KMS-11 (cell line): ENCODE data around the gene AKAP14.
A peak's percentile ranks its signal among the peaks of the same experiment; 100 is the strongest.
"Not testable (repeated sequence)": the region's sequence is repeated elsewhere in the genome, so short reads cannot be mapped to it uniquely, and the experiment has no call there.

Source experiments
- H2AFZ ChIP-seq: fragments of 200-600 bp; sonication (generic); 2 replicates; pipeline ENCODE4 v1.6.1; 2016; ENCODE audit warnings: antibody characterized with exemption, mixed run types, low read depth
- H3K27ac ChIP-seq: fragments of 200-600 bp; sonication (generic); 2 replicates; pipeline ENCODE4 v1.6.1; 2016; ENCODE audit warnings: mild to moderate bottlenecking, mixed run types
- H3K27me3 ChIP-seq: fragments of 200-600 bp; sonication (generic); 2 replicates; pipeline ENCODE4 v1.6.1; 2017; ENCODE audit warnings: mild to moderate bottlenecking, low read depth, mixed run types, moderate library complexity; ENCODE audit not compliant: insufficient read depth
- H3K36me3 ChIP-seq: fragments of 200-600 bp; sonication (generic); 2 replicates; pipeline ENCODE4 v1.6.1; 2017; ENCODE audit warnings: mild to moderate bottlenecking, mixed run types; ENCODE audit not compliant: insufficient read depth
- H3K4me1 ChIP-seq: fragments of 200-600 bp; sonication (generic); 2 replicates; pipeline ENCODE4 v1.6.1; 2016; ENCODE audit warnings: mild to moderate bottlenecking, low read depth, mixed run types; ENCODE audit not compliant: poor library complexity, severe bottlenecking
- H3K4me2 ChIP-seq: fragments of 200-600 bp; sonication (generic); 2 replicates; pipeline ENCODE4 v1.7.0; 2016; ENCODE audit warnings: mild to moderate bottlenecking, mixed run types
- H3K4me3 ChIP-seq: fragments of 200-600 bp; sonication (generic); IDR thresholded peaks from 2 replicates; pipeline ENCODE4 v1.6.1; 2017; ENCODE audit warnings: low read depth, low read length, mixed read lengths; ENCODE audit not compliant: insufficient read depth
- H3K79me2 ChIP-seq: fragments of 200-600 bp; sonication (generic); 2 replicates; pipeline ENCODE4 v1.6.1; 2016; ENCODE audit warnings: low read depth, mixed run types; ENCODE audit not compliant: insufficient read depth
- H3K9ac ChIP-seq: fragments of 200-600 bp; sonication (generic); 2 replicates; pipeline ENCODE4 v1.6.1; 2016; ENCODE audit warnings: mild to moderate bottlenecking, mixed run types
- H4K20me1 ChIP-seq: fragments of 200-600 bp; sonication (generic); 2 replicates; pipeline ENCODE4 v1.6.1; 2016; ENCODE audit warnings: mild to moderate bottlenecking, mixed run types; ENCODE audit not compliant: insufficient read depth
- TF ChIP-seq, protein P1 (sequence below): fragments of 200-600 bp; sonication (generic); conservative IDR thresholded peaks from 2 replicates; pipeline ENCODE4 v1.6.1; 2017; ENCODE audit warnings: low read depth, mild to moderate bottlenecking, antibody characterized with exemption, low read length, moderate library complexity, mixed read lengths

AKAP14 gene

DNA sequence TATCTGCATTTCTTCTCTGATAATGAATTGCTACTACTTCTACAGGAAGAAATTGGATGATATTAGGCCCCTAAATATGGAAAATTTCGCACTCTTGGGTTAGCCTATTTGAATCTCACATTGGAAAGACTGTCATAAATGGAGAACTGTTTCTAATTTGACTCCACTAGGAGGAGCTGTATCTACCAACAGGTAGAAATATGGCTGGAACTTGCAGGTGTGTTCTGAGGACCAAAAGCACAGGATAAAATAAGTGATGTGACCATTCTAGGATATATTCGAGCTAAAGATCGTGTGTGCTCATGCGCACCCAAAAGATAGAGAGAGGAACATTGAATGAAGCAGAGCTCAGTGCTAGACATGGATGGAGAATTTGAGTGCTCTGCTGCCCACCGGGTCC, 52.7 kb downstream of the AKAP14 start:
- no peaks in the 10 kb centered on the region for H3K27me3 ChIP-seq
- no peak overlapping the region for H3K4me2 ChIP-seq
- TF ChIP-seq, protein P1, sequence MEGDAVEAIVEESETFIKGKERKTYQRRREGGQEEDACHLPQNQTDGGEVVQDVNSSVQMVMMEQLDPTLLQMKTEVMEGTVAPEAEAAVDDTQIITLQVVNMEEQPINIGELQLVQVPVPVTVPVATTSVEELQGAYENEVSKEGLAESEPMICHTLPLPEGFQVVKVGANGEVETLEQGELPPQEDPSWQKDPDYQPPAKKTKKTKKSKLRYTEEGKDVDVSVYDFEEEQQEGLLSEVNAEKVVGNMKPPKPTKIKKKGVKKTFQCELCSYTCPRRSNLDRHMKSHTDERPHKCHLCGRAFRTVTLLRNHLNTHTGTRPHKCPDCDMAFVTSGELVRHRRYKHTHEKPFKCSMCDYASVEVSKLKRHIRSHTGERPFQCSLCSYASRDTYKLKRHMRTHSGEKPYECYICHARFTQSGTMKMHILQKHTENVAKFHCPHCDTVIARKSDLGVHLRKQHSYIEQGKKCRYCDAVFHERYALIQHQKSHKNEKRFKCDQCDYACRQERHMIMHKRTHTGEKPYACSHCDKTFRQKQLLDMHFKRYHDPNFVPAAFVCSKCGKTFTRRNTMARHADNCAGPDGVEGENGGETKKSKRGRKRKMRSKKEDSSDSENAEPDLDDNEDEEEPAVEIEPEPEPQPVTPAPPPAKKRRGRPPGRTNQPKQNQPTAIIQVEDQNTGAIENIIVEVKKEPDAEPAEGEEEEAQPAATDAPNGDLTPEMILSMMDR, result peak; percentile 52
- H3K4me3 ChIP-seq, result no peak overlapping the region
- no peak overlapping the region for H3K27ac ChIP-seq
- H4K20me1 ChIP-seq, result no peaks in the 10 kb centered on the region
- no peak overlapping the region for H2AFZ ChIP-seq
- no peaks in the 10 kb centered on the region for H3K36me3 ChIP-seq
- no peak overlapping the region for H3K9ac ChIP-seq
- H3K4me1 ChIP-seq, result no peaks in the 10 kb centered on the region
- H3K79me2 ChIP-seq, result no peaks in the 10 kb centered on the region

DNA sequence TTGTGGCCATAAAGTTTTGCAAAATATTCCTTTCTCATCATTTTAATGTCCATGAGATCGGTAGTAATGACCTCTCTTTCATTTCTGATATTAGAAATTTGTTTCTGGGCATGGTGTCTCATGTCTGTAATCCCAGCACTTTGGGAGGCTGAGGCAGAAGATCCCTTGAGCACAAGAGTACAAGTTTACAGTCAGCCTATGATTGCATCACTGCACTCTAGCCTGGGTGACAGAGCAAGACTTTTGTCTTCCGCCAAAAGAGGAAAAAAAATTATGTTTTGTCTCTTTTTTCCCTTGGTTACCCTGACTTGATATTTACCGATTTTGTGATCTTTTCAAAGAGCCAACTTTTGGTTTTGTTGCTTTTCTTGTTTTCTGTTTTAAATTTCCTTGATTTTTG, 58.7 kb downstream of the AKAP14 start:
- Histone ChIP-seq H3K36me3 (no peaks in the 10 kb centered on the region), H3K79me2 (no peaks in the 10 kb centered on the region), H3K27me3 (no peaks in the 10 kb centered on the region), H3K4me2 (no peak overlapping the region), H2AFZ (no peak overlapping the region), H4K20me1 (no peaks in the 10 kb centered on the region), H3K4me1 (no peaks in the 10 kb centered on the region), H3K9ac (no peak overlapping the region), H3K4me3 (no peak overlapping the region), H3K27ac (no peak overlapping the region)
- TF ChIP-seq, protein P1, result no peak

DNA sequence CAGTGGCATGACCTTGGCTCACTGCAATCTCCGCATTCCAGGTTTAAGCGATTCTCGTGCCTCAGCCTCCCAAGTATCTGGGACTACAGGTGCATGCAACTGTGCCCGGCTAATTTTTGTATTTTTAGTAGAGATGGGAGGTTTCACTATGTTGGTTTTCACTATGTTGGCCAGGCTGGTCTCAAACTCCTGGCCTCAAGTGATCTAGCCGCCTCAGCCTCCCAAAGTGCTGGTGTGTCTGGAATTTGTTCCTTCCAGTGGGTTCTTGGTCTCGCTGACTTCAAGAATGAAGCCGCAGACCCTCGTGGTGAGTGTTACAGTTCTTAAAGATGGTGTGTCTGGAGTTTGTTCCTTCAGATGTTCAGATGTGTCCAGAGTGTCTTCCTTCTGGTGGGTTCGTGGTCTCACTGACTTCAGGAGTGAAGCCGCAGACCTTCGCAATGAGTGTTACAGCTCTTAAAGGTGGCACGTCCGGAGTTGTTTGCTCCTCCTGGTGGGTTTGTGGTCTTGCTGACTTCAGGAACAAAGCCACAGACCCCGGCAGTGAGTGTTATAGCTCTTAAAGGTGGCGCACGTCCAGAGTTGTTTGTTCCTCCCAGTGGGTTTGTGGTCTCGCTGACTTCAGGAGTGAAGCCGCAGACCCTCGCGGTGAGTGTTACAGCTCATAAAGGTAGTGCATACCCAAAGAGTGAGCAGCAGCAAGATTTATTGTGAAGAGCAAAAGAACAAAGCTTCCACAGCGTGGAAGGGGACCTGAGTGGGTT, 60.3 kb downstream of the AKAP14 start:
- H4K20me1 ChIP-seq, H3K4me2 ChIP-seq, H3K36me3 ChIP-seq, H3K27me3 ChIP-seq, H2AFZ ChIP-seq, H3K4me3 ChIP-seq, H3K9ac ChIP-seq, H3K27ac ChIP-seq, H3K79me2 ChIP-seq, H3K4me1 ChIP-seq: not testable (repeated sequence)

DNA sequence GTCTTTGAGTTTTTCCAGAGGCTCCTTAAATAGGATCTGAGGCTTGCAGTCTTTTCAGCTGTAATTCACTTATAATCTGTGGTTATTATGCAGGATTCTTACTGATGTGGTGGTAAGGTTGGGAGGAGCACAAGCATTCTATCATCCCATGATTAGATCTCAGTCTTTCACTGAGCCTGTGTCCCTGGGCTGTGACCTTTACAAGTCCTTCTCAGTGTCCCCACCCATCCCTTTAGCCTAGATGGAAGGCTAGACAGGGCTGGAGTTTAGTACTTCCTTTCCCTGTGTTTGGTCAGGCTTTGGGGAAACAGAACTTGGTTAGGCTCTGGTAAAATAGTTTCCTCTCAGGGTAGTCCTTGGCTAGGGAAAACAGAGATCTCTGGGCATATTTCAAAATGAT, 64.9 kb downstream of the AKAP14 start:
- no peak overlapping the region for H2AFZ ChIP-seq
- no peaks in the 10 kb centered on the region for H3K36me3 ChIP-seq

DNA sequence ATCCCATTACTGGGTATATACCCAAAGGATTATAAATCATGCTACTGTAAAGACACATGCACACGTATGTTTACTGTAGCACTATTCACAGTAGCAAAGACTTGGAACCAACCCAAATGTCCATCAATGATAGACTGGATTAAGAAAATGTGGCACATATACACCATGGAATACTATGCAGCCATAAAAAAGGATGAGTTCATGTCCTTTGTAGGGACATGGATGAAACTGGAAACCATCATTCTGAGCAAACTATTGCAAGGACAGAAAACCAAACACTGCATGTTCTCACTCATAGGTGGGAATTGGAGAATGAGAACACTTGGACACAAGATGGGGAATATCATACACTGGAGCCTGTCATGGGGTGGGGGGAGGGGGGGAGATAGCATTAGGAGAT, 71.1 kb downstream of the AKAP14 start:
- H2AFZ ChIP-seq, H3K4me1 ChIP-seq, H3K27me3 ChIP-seq, H3K27ac ChIP-seq, H3K4me2 ChIP-seq, H4K20me1 ChIP-seq, H3K79me2 ChIP-seq, H3K4me3 ChIP-seq, H3K9ac ChIP-seq, H3K36me3 ChIP-seq: not testable (repeated sequence)

More for the DNA sequence above, 64.9 kb downstream of the AKAP14 start:
- H3K4me1 ChIP-seq, result no peaks in the 10 kb centered on the region
- TF ChIP-seq, protein P1, result no peak
- no peak overlapping the region for H3K9ac ChIP-seq
- H3K4me3 ChIP-seq, result no peak overlapping the region
- H3K4me2 ChIP-seq, result no peak overlapping the region
- H4K20me1 ChIP-seq, result no peaks in the 10 kb centered on the region
- no peak overlapping the region for H3K27ac ChIP-seq
- H3K79me2 ChIP-seq, result no peaks in the 10 kb centered on the region
- H3K27me3 ChIP-seq, result no peaks in the 10 kb centered on the region
